HG03175 (cell line): ENCODE data around the gene GOLGA6L4.
A peak's percentile ranks its signal among the peaks of the same experiment; 100 is the strongest.
"Not testable (repeated sequence)": the region's sequence is repeated elsewhere in the genome, so short reads cannot be mapped to it uniquely, and the experiment has no call there.

ENCODE experiments used
- ATAC-seq: cut with Tn5 transposase; IDR thresholded peaks from one replicate; pipeline ENCODE4 v1.9.1; 2021; ENCODE audit warnings: mild to moderate bottlenecking, moderate library complexity; ENCODE audit not compliant: unreplicated experiment

The GOLGA6L4 gene

GRCh38 chr15:84235573-84235972 is at the start of gene GOLGA6L4:
GOLGA6L4 (plus strand) TSS chr15:84235773; CDS start chr15:84235835, 62 bp downstream.
- ATAC-seq, result not testable (repeated sequence)

- ATAC-seq, result not testable (repeated sequence)
Measured at GRCh38 chr15:84192982-84193381, 42.6 kb upstream of the GOLGA6L4 start.

- peak; percentile 92 for ATAC-seq
Measured at GRCh38 chr15:84195603-84196002, 40.0 kb upstream of the GOLGA6L4 start.

- ATAC-seq, result not testable (repeated sequence)
Measured at GRCh38 chr15:84196530-84197188, 38.9 kb upstream of the GOLGA6L4 start.

GRCh38 chr15:84199865-84200264 is 35.7 kb upstream of the GOLGA6L4 start:
- ATAC-seq, result not testable (repeated sequence)

- ATAC-seq, result not testable (repeated sequence)
Measured at GRCh38 chr15:84246441-84246840, 10.9 kb downstream of the GOLGA6L4 start.
